Esophagus squamous epithelium (tissue), 5 donors: ENCODE data around the gene FAR1. TPM values are rescaled to one million over a fixed set of nuclear protein-coding genes. Genes with fewer than 3 reads are reported as not detected.
"Not testable (repeated sequence)": the region's sequence is repeated elsewhere in the genome, so short reads cannot be mapped to it uniquely, and the experiment has no call there.

ENCODE experiments used
- DNase-seq: peaks from one replicate; lab custom pipeline; 2025; lab: John Stamatoyannopoulos, UW
- H3K27ac ChIP-seq, 4 donors: fragments of 200-600 bp; sonication (generic); one replicate each; pipeline ENCODE4 v1.5.1; 2016 to 2019; ENCODE audit warnings: mild to moderate bottlenecking in 1 of 4
- H3K27me3 ChIP-seq, 4 donors: fragments of 200-600 bp; sonication (generic); 1 replicate in 3 of 4; 2 replicates in 1 of 4; pipeline versions ENCODE4 v1.5.1 to v1.6.0; 2017 to 2021; ENCODE audit warnings: antibody characterized with exemption in 1 of 4
- H3K36me3 ChIP-seq, 3 donors: fragments of 200-600 bp; sonication (generic); one replicate each; pipeline ENCODE4 v1.5.1; 2016 to 2019
- H3K4me1 ChIP-seq, 3 donors: fragments of 200-600 bp; sonication (generic); one replicate each; pipeline ENCODE4 v1.5.1; 2017 to 2019
- H3K4me3 ChIP-seq, 4 donors: fragments of 200-600 bp; sonication (generic); 1 replicate in 3 of 4; 2 replicates in 1 of 4; pipeline ENCODE4 v1.5.1; 2016 to 2019; ENCODE audit warnings: mild to moderate bottlenecking in 2 of 4, moderate library complexity in 1 of 4
- H3K9me3 ChIP-seq, 3 donors: fragments of 200-600 bp; sonication (generic); one replicate each; pipeline ENCODE4 v1.5.1; 2016 to 2019
- CTCF ChIP-seq, 6 experiments: fragments of 450-650 bp in 4 of 6; fragments of 200-600 bp in 2 of 6; sonication (generic) in 2 of 6; IDR thresholded peaks; one replicate each; pipeline ENCODE4 v1.5.1; 2016 to 2019; ENCODE audit warnings: antibody characterized with exemption in 6 of 6, mild to moderate bottlenecking in 4 of 6, moderate library complexity in 4 of 6
- POLR2A ChIP-seq, 4 donors: fragments of 450-650 bp; IDR thresholded peaks; one replicate each; pipeline ENCODE4 v1.6.1; 2017; ENCODE audit warnings: antibody characterized with exemption in 4 of 4, mild to moderate bottlenecking in 4 of 4, moderate library complexity in 3 of 4
- WGBS, 2 donors: methylation state at CpG; one replicate each; pipeline ENCODE4 v1.1.5; 2018; 5-methylcytosine and 5-hydroxymethylcytosine counted together
- intact Hi-C: fragments of 100-400 bp; cut with DNase I; formaldehyde crosslinking; loops from one replicate; pipeline ENCODE4 v1.15.0; 2022
- total RNA-seq, 4 donors: library from RNA; depleted of rRNA; stranded (reverse); fragments of >200 nt; gene quantifications; one replicate each; pipeline ENCODE4 v1.1.0, GENCODE V29; 2016
- donor health status: DM: yes; HTN: yes; CAD: no.

Gene FAR1
- total RNA-seq, result 100 to 1,000 TPM in 2 of 4 donors, 10 to 100 TPM in 2; 78.2 to 135 (median 98.6) TPM

- Histone ChIP-seq H3K4me1 (peaks cover 10 to 74% (median 24%) of the 10 kb centered on the region in 3 donors), H3K4me3 (peak within 1 kb of the TSS; percentile 87 to 98 (median 96)), H3K27ac (peak within 1 kb of the TSS; percentile 93 to 98 (median 95)), H3K27me3 (no peaks in the 10 kb centered on the region), H3K36me3 (no peaks in the 10 kb centered on the region), H3K9me3 (no peaks in the 10 kb centered on the region)
- intact Hi-C loops, result no loop called here
- peak; percentile 46 to 73 (median 60) for TF ChIP-seq CTCF (IDR thresholded peaks at IDR 0.05)
- TF ChIP-seq POLR2A (IDR thresholded peaks at IDR 0.05), result peak in 3 of 4 donors; percentile 77 to 95 (median 86)
- 0% methylated on average over 5 to 7 of the region's 104 CpGs for WGBS, 2 donors
- DNase-seq, result peak; percentile 86
Observed at GRCh38 chr11:13668102-13668956, at the start of gene FAR1. Gene FAR1 (plus strand): TSS chr11:13668668. CDS start chr11:13694766, 26,098 bp downstream.

- no peaks in the 10 kb centered on the region for H3K27me3 ChIP-seq
- no peak overlapping the region for H3K27ac ChIP-seq
- TF ChIP-seq CTCF (IDR thresholded peaks at IDR 0.05) (no peak), POLR2A (IDR thresholded peaks at IDR 0.05) (no peak)
- no peaks in the 10 kb centered on the region for H3K4me1 ChIP-seq
- intact Hi-C loops, result no loop called here
- 64 to 67% methylated on average over 2 of the region's 2 CpGs for WGBS, 2 donors
- H3K4me3 ChIP-seq, result no peak overlapping the region
- H3K9me3 ChIP-seq, result peaks cover 0 to 4% (median 0%) of the 10 kb centered on the region in 3 donors
- DNase-seq, result no peak
- no peaks in the 10 kb centered on the region for H3K36me3 ChIP-seq
Observed at GRCh38 chr11:13620063-13620462, 48.4 kb upstream of the FAR1 start.

- intact Hi-C loops, H3K4me1 ChIP-seq, H3K36me3 ChIP-seq, H3K4me3 ChIP-seq, H3K27ac ChIP-seq, H3K9me3 ChIP-seq, DNase-seq, H3K27me3 ChIP-seq: not testable (repeated sequence)
- 78 to 100% methylated on average over 3 of the region's 3 CpGs for WGBS, 2 donors
Observed at GRCh38 chr11:13626818-13627217, 41.6 kb upstream of the FAR1 start.

GRCh38 chr11:13628634-13629033, 39.8 kb upstream of the FAR1 start:
- H3K9me3 ChIP-seq, intact Hi-C loops, H3K4me3 ChIP-seq, H3K4me1 ChIP-seq, DNase-seq, H3K36me3 ChIP-seq, H3K27me3 ChIP-seq, H3K27ac ChIP-seq: not testable (repeated sequence)
- 80% methylated on average over 1 of the region's 8 CpGs; no CpG with 5 or more reads in 1 of the 2 donors for WGBS, 2 donors

- H3K36me3 ChIP-seq, result no peaks in the 10 kb centered on the region
- no peaks in the 10 kb centered on the region for H3K4me1 ChIP-seq
- TF ChIP-seq CTCF (IDR thresholded peaks at IDR 0.05) (no peak), POLR2A (IDR thresholded peaks at IDR 0.05) (no peak)
- intact Hi-C loops, result no loop called here
- H3K9me3 ChIP-seq, result no peaks in the 10 kb centered on the region
- no peak for DNase-seq
- 68 to 72% methylated on average over 1 of the region's 1 CpG for WGBS, 2 donors
- H3K27me3 ChIP-seq, result no peaks in the 10 kb centered on the region
- H3K27ac ChIP-seq, result no peak overlapping the region
- no peak overlapping the region for H3K4me3 ChIP-seq
Observed at GRCh38 chr11:13629779-13630178, 38.7 kb upstream of the FAR1 start.

GRCh38 chr11:13635290-13635689, 33.2 kb upstream of the FAR1 start:
- Histone ChIP-seq H3K27me3 (peaks cover 0 to 5% (median 0%) of the 10 kb centered on the region in 4 donors), H3K9me3 (no peaks in the 10 kb centered on the region), H3K36me3 (no peaks in the 10 kb centered on the region), H3K4me3 (no peak overlapping the region), H3K4me1 (no peaks in the 10 kb centered on the region), H3K27ac (no peak overlapping the region)
- intact Hi-C loops, result no loop called here
- no peak for DNase-seq
- whole genome bisulfite sequencing, 2 donors, result 76 to 89% methylated on average over 5 of the region's 5 CpGs
- TF ChIP-seq POLR2A (IDR thresholded peaks at IDR 0.05) (no peak), CTCF (IDR thresholded peaks at IDR 0.05) (no peak)
